Upper lobe of right lung (tissue), 1 donor: ENCODE results near the gene ELAC2. TPM values are rescaled to one million over a fixed set of nuclear protein-coding genes. Genes with fewer than 3 reads are reported as not detected.
A peak's percentile ranks its signal among the peaks of the same experiment; 100 is the strongest.

Experiments
- ATAC-seq: fragments of 200-7000 bp; cut with Tn5 transposase; one replicate; pipeline ENCODE4 v1.9.1; 2020; ENCODE audit warnings: mild to moderate bottlenecking, moderate library complexity
- DNase-seq: peaks from one replicate; pipeline ENCODE4 v3.0.0-alpha.2; 2020
- H3K27ac ChIP-seq: fragments of 200-600 bp; one replicate; pipeline ENCODE4 v1.8.0; 2022
- H3K27me3 ChIP-seq: fragments of 200-600 bp; one replicate; pipeline ENCODE4 v1.8.0; 2022; ENCODE audit warnings: mild to moderate bottlenecking
- H3K36me3 ChIP-seq: fragments of 200-600 bp; one replicate; pipeline ENCODE4 v1.8.0; 2022
- H3K4me1 ChIP-seq: fragments of 200-600 bp; one replicate; pipeline ENCODE4 v1.8.0; 2022
- H3K4me3 ChIP-seq: fragments of 200-600 bp; one replicate; pipeline ENCODE4 v1.8.0; 2022; ENCODE audit warnings: mild to moderate bottlenecking
- H3K9me3 ChIP-seq: fragments of 200-600 bp; one replicate; pipeline ENCODE4 v1.8.0; 2022
- CTCF ChIP-seq: fragments of 200-600 bp; IDR thresholded peaks from one replicate; pipeline ENCODE4 v1.8.0; 2022; ENCODE audit warnings: antibody characterized with exemption
- intact Hi-C: fragments of 100-400 bp; cut with DNase I; formaldehyde crosslinking; loops from one replicate; pipeline ENCODE4 v1.11.0; 2022
- total RNA-seq: library from RNA; stranded (reverse); fragmentation: NEBNext Ultra II Directional; extraction: Animal tissue kit (Norgen Biotek cat#: 25700); gene quantifications from one replicate; pipeline ENCODE4 v1.2.1, GENCODE V29; 2021
- donor health status: DM: no; HTN: yes; CAD: no; lungs with severe emphysema.

Gene ELAC2
- total RNA-seq, 1 donor from 2014 or later: 35.3 TPM

- TF ChIP-seq CTCF: no peak
- intact Hi-C loops: no loop called here
- ATAC-seq: no peak
- no peaks in the 10 kb centered on the region for H3K9me3 ChIP-seq
- no peak overlapping the region for H3K27ac ChIP-seq
- no peak for DNase-seq
- H3K4me1 ChIP-seq: no peaks in the 10 kb centered on the region
- H3K27me3 ChIP-seq: peaks cover 6% of the 10 kb centered on the region
- no peaks in the 10 kb centered on the region for H3K36me3 ChIP-seq
- H3K4me3 ChIP-seq: no peak overlapping the region
Observed at GRCh38 chr17:13047011-13047606, 29.3 kb upstream of the ELAC2 start.

GRCh38 chr17:13046361-13046760, 28.5 kb upstream of the ELAC2 start:
- TF ChIP-seq CTCF: no peak
- no peak overlapping the region for H3K27ac ChIP-seq
- DNase-seq (no peak), ATAC-seq (peak; percentile 22)
- H3K4me3 ChIP-seq: no peak overlapping the region
- peaks cover 8% of the 10 kb centered on the region for H3K27me3 ChIP-seq
- no peaks in the 10 kb centered on the region for H3K36me3 ChIP-seq
- intact Hi-C loops: no loop called here
- H3K4me1 ChIP-seq: no peaks in the 10 kb centered on the region
- H3K9me3 ChIP-seq: no peaks in the 10 kb centered on the region

GRCh38 chr17:13044572-13045065, 26.8 kb upstream of the ELAC2 start:
- H3K4me3 ChIP-seq: no peak overlapping the region
- no peak overlapping the region for H3K27ac ChIP-seq
- no peak for DNase-seq
- no peak for ATAC-seq
- intact Hi-C loops: no loop called here
- H3K27me3 ChIP-seq: peaks cover 8% of the 10 kb centered on the region
- no peak for TF ChIP-seq CTCF
- H3K4me1 ChIP-seq: no peaks in the 10 kb centered on the region
- no peaks in the 10 kb centered on the region for H3K36me3 ChIP-seq
- no peaks in the 10 kb centered on the region for H3K9me3 ChIP-seq

GRCh38 chr17:13038931-13039665, 21.3 kb upstream of the ELAC2 start:
- no peak for TF ChIP-seq CTCF
- Histone ChIP-seq H3K9me3 (no peaks in the 10 kb centered on the region), H3K27me3 (peaks cover 8% of the 10 kb centered on the region), H3K4me1 (no peaks in the 10 kb centered on the region), H3K27ac (no peak overlapping the region), H3K4me3 (no peak overlapping the region), H3K36me3 (no peaks in the 10 kb centered on the region)
- ATAC-seq (no peak), DNase-seq (no peak)
- intact Hi-C loops: no loop called here

GRCh38 chr17:13036751-13037150, 18.9 kb upstream of the ELAC2 start:
- H3K27ac ChIP-seq: no peak overlapping the region
- intact Hi-C loops: no loop called here
- no peak for TF ChIP-seq CTCF
- ATAC-seq (no peak), DNase-seq (no peak)
- H3K36me3 ChIP-seq: no peaks in the 10 kb centered on the region
- no peaks in the 10 kb centered on the region for H3K4me1 ChIP-seq
- no peaks in the 10 kb centered on the region for H3K27me3 ChIP-seq
- H3K4me3 ChIP-seq: no peak overlapping the region
- H3K9me3 ChIP-seq: no peaks in the 10 kb centered on the region
